Glomerular visceral epithelial cell (primary cell): ENCODE measurements around the gene TNS2.

Source experiments
- DNase-seq: peaks from one replicate; pipeline ENCODE4 v3.0.0-alpha.2; 2016; ENCODE audit errors: extremely low spot score

TNS2 gene

GRCh38 chr12:53056296-53056695, 6.4 kb downstream of the TNS2 start:
- DNase-seq, result no peak

- DNase-seq, result no peak
Measured at GRCh38 chr12:53056901-53057300, 7.0 kb downstream of the TNS2 start.

DNA sequence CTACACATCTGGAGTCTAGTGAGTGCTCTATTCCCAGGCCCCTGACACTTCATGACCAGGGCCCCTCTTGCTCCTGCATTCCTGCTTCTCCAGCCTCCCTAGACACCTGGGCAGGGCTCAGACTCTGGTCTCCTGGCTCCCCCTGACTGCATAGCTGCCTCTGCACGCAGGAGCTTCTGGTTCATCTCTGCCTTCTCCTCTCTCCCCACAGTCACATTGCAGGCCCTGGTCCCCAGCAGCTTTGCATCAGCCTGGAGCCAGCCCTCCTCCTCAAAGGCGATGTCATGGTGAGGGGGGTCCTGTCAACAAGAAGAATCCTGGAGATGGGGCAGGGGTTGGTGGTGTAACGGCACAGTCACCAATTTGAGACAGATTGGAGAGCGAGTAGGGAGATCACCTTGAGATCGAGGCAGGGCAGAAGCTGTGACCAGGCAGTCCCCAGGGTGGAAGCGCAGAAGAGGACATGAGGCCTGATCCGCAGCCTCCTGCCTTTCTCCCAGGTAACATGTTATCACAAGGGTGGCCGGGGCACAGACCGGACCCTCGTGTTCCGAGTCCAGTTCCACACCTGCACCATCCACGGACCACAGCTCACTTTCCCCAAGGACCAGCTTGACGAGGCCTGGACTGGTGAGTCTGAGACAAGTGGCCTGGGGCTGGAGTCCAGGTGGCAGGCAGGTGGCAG, 8.1 kb downstream of the TNS2 start:
- DNase-seq, result no peak

DNA sequence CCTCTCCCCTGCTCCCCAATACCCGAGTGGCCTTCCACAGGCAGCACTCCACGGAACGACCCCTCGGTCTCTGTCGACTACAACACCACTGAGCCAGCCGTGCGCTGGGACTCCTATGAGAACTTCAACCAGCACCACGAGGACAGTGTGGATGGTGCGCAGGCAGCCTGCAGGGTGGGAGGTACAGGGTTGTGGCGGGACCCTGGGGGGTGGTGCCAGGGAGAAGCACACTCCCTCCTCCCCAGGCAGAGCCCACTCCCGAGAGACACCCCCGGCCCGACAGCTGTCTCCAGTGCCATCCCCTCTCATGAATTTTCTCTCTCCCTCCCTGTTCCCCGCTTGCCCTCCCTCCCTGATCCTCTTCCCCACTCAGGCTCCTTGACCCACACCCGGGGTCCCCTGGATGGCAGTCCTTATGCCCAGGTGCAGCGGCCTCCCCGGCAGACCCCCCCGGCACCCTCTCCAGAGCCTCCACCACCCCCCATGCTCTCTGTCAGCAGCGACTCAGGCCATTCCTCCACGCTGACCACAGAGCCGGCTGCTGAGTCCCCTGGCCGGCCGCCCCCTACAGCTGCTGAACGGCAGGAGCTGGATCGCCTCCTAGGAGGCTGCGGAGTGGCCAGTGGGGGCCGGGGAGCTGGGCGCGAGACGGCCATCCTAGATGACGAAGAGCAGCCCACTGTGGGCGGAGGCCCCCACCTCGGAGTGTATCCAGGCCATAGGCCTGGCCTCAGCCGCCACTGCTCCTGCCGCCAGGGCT, 9.0 kb downstream of the TNS2 start:
- DNase-seq, result no peak

- no peak for DNase-seq
Measured at GRCh38 chr12:53059434-53060063, 9.7 kb downstream of the TNS2 start.

- no peak for DNase-seq
Measured at GRCh38 chr12:53060064-53060720, 10.3 kb downstream of the TNS2 start.

DNA sequence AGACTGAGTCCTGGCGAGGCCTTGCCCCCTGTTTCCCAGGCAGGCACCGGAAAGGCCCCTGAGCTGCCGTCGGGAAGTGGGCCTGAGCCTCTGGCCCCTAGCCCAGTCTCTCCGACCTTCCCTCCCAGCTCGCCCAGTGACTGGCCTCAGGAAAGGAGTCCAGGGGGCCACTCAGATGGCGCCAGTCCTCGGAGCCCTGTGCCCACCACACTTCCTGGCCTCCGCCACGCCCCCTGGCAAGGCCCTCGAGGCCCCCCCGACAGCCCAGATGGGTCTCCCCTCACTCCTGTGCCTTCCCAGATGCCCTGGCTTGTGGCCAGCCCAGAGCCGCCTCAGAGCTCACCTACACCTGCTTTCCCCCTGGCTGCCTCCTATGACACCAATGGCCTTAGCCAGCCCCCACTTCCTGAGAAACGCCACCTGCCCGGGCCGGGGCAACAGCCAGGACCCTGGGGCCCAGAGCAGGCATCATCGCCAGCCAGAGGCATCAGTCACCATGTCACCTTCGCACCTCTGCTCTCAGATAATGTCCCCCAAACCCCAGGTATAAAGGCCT, 10.9 kb downstream of the TNS2 start:
- DNase-seq, result no peak

GRCh38 chr12:53061404-53062010, 11.6 kb downstream of the TNS2 start:
- no peak for DNase-seq

DNA sequence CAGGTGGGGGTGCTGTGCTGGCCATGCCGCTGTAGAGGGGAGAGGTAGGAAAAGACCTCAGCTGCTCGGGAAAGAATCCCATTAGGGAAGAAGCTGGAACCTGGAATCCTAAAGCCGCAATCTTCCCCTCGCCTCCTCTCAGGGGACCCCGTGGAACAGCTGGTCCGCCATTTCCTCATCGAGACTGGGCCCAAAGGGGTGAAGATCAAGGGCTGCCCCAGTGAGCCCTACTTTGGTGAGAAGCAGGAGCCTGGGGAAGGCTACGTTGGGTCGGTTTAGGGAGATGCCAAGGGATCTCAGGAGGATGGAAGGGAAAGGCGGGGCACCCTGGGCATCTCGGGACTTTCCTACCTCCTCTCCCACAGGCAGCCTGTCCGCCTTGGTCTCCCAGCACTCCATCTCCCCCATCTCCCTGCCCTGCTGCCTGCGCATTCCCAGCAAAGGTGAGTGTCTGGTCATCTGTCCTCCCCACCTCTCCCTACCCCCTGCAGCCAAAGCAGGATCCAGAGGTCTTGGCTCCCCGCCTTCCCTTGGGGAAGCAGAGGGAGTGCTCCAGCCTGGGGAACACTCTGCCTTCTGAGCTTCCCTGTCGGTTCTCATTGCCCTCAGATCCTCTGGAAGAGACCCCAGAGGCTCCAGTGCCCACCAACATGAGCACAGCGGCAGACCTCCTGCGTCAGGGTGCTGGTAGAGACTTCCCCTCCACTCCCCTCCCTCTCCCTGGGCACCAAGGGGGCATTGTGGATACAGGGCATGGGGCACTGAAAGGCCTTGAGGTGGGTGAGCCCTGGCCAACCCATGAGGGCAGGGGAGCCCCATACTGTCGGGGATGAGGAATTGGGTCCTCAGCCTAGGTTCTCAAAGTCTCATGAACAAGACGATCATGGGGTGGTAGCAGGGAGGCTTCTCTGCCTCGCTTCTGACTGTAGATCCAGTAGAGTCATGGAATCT, 12.4 kb downstream of the TNS2 start:
- DNase-seq, result no peak

GRCh38 chr12:53062977-53063707, 13.3 kb downstream of the TNS2 start:
- DNase-seq, result no peak

DNA sequence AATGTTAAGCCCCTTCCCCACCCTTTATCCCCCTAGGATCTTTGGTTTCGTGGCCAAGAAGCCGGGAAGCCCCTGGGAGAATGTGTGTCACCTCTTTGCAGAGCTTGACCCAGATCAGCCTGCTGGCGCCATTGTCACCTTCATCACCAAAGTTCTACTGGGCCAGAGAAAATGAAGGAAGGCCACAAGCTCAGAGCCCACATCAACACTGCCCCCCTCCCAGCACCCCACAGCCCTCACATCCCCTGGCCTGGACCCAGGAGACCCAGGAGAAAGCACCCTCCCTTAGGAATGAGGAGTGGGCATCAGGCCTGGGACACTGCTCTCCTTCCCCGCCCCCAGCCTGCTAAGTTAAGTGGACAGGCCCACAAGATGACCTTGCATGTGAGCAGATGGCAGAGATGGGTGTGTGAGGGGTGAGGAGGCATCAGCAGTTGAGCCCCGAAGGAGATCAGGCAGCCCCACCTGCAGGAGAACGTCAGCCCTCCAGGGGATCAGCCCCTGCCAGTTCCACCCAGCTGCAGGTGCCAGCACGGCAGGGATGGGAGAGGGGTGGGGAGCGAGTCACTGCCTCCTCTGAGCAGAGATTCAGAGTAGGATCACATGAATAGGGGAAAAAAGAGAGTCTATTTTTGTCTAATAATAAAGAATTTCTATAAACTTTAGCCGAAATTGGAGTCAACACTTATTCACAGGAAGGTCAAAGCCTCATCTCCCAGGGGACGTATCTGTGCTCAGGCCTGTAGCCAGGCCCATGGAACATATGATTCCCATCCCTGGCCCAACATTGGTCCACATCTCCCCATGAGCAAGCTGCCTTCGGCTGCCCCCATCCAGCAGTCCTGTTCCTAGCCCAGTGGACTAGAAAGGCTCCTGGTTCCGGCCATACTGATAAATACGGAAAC, 14.1 kb downstream of the TNS2 start:
- peak; percentile 45 for DNase-seq

GRCh38 chr12:53064613-53065436, 15.0 kb downstream of the TNS2 start:
- no peak for DNase-seq

DNA sequence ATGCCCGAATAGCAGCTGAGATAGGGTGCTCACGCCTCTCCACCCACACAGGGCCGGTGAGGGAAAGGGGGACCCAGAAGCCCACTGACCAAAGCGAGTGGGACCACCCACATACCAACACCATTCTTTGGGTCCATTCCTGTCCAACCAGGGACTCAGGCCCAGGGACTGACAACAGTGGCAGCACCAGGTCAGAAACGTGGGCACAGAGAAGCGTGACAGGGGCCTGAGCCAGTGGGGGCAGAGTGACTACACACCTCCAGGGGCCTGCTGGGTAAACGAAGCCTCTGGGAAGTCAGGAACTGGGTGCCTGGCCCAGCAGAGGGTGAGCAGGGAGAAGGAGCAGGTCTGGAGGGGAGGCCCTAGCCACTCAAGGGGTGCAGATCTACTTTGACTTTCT, 15.6 kb downstream of the TNS2 start:
- DNase-seq, result no peak

- peak; percentile 79 for DNase-seq
Measured at GRCh38 chr12:53065975-53066931, 16.4 kb downstream of the TNS2 start.

DNA sequence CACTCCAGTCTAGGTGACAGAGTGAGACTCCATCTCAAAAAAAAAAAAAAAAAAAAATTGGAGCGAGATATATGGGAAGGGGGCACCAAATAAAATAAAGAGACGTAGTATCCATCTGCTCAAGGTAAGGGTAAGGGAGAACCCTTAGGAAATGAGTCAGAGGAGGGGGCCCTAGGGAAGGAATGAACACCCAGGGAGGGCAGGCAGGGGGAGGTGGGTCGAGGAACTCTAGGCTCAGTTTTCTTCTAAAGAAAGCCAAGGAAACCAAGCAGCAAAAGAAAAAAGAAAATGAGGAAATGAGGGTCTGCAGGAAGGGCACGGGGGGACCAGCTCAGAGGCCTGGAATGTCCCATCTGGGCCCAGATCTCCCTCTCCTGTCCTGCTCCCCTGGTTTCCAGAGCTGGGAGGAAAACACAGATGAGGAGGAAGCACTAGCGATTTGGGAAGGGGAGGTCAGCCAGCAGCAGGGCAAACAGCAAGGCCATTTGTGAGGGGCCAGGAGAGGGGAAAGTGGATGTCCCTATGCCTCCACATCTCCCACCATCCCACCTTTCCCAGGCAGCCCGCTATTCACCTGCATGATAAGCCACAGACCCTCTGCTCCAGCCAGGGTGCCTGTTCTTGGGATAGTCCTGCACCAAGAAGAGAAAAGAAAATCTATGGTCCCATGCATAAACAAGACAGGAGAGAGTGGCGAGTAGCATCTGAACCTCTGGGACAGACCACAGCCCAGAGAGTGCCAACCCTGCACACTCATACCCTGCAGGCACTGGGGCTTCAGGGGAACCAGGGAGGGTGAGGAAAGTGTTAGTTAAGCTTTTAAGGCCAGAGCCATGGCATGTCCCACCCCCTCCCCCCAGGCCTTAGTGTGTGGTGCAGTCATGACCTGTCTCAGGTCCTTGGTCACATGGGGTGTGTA, 17.5 kb downstream of the TNS2 start:
- DNase-seq, result no peak
